Smooth muscle cell (in vitro differentiated cells): ENCODE data around the gene DPP7. TPM values are rescaled to one million over a fixed set of nuclear protein-coding genes. Genes with fewer than 3 reads are reported as not detected.

ENCODE experiments used
- DNase-seq: peaks from one replicate; lab custom pipeline; 2025; ENCODE audit not compliant: unreplicated experiment; lab: John Stamatoyannopoulos, UW
- H2AFZ ChIP-seq: fragments of 200-600 bp; sonication (generic); 2 replicates; pipeline ENCODE4 v1.6.0; 2016; ENCODE audit warnings: antibody characterized with exemption, low read depth, mild to moderate bottlenecking
- H3F3A ChIP-seq: fragments of 200-600 bp; sonication (generic); 2 replicates; pipeline ENCODE4 v1.6.0; 2017; ENCODE audit warnings: antibody characterized with exemption, low read depth
- H3K27ac ChIP-seq: fragments of 200-600 bp; sonication (generic); 2 replicates; pipeline ENCODE4 v1.5.1; 2016; ENCODE audit warnings: low read depth, mild to moderate bottlenecking
- H3K27me3 ChIP-seq: fragments of 200-600 bp; sonication (generic); 2 replicates; pipeline ENCODE4 v1.6.1; 2016; ENCODE audit warnings: low read depth, mild to moderate bottlenecking
- H3K36me3 ChIP-seq: fragments of 200-600 bp; sonication (generic); 2 replicates; pipeline ENCODE4 v1.5.1; 2016; ENCODE audit warnings: low read depth
- H3K4me1 ChIP-seq: fragments of 200-600 bp; sonication (generic); 2 replicates; pipeline ENCODE4 v1.5.1; 2016; ENCODE audit warnings: low read depth
- H3K4me2 ChIP-seq: fragments of 200-600 bp; sonication (generic); 2 replicates; pipeline ENCODE4 v1.6.0; 2016; ENCODE audit warnings: mild to moderate bottlenecking
- H3K4me3 ChIP-seq: fragments of 200-600 bp; sonication (generic); 2 replicates; pipeline ENCODE4 v1.5.1; 2016; ENCODE audit warnings: mild to moderate bottlenecking
- H3K79me2 ChIP-seq: fragments of 200-600 bp; sonication (generic); 2 replicates; pipeline ENCODE4 v1.6.0; 2016; ENCODE audit warnings: low read depth, mild to moderate bottlenecking
- H3K9ac ChIP-seq: fragments of 200-600 bp; sonication (generic); 2 replicates; pipeline ENCODE4 v1.6.0; 2016; ENCODE audit warnings: low read depth
- H3K9me3 ChIP-seq: fragments of 200-600 bp; sonication (generic); replicated peaks from 2 replicates; pipeline ENCODE4 v1.5.1; 2016; ENCODE audit warnings: low read depth
- H4K20me1 ChIP-seq: fragments of 200-600 bp; sonication (generic); 2 replicates; pipeline ENCODE4 v1.6.0; 2016; ENCODE audit warnings: low read depth
- WGBS: methylation state at CpG from one replicate; pipeline ENCODE4 v1.1.7; 2016; ENCODE audit warnings: low lambda C conversion rate; 5-methylcytosine and 5-hydroxymethylcytosine counted together
- polyA plus RNA-seq: library from polyadenylated mRNA; unstranded; fragments of >200 nt; fragmentation: Nextera tagmentation; extraction: Ambion mirVana; gene quantifications from 2 replicates; pipeline ENCODE4 v1.2.1, GENCODE V29; 2016
- total RNA-seq: library from RNA; depleted of rRNA; stranded (reverse); fragments of >200 nt; gene quantifications from 2 replicates; pipeline ENCODE4 v1.2.3, GENCODE V29; 2014
- TF ChIP-seq, protein P1 (sequence below): fragments of 200-600 bp; sonication (generic); IDR thresholded peaks from 2 replicates; pipeline ENCODE4 v1.5.1; 2017; ENCODE audit warnings: borderline replicate concordance, mild to moderate bottlenecking, antibody characterized with exemption; ENCODE audit not compliant: insufficient read depth, poor library complexity, severe bottlenecking

Gene DPP7
- total and polyA plus RNA-seq, 2 experiments from 2014 or later, result 51.4 to 170 TPM

DNA sequence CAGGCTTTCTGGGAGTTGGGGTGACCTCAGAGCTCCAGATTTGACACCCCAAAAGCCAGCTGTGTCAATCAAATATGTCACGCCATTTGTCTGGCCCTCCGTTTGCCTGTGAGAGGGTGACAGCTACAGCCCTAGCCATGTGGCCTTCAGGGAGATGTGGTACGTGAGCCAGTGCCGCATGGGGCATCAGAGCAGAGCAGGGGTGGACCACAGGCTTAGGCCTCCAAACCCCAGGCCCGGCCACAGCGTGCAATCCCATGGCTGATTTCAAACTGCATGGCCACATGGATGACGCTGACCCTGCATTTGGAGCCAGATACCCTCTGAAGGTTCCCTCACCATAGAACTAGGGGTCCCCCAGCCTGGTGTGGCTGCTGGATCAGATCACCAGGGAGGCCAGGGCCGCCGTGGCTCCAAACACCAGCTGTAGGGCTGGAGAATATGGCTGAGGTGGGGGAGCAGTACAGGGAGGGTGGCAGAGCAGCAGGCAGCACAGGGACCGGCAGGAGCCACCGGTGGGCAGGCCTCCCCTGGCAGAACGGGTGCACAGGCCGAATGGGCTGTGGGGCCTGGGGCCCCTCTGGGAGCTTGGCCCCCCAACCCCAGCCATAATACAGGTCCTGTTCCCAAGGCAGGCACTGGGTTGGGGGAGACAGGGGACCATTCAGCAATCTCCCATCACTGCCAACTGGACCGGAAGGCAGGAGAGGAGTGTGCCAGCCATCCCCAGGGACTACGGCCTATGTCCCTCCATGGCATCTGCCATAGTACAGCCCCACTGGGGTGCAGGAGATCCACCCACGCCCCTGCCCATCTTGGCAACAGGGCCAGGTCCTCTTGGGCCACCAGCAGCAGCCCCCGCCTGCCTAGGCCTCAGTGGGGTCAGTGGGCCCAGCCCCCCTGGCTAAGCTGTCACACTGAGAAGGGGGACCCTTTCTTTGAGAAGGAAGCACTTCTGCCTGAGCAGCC, 45.7 kb downstream of the DPP7 start:
- Histone ChIP-seq H3K36me3 (no peaks in the 10 kb centered on the region), H3K27me3 (peaks cover 6% of the 10 kb centered on the region), H3K4me3 (no peak overlapping the region), H2AFZ (no peak overlapping the region), H3K79me2 (no peaks in the 10 kb centered on the region), H3K4me2 (peak overlapping the region; percentile 95), H3K9ac (no peak overlapping the region), H3K27ac (no peak overlapping the region), H4K20me1 (no peaks in the 10 kb centered on the region), H3K9me3 (no peaks in the 10 kb centered on the region), H3K4me1 (peaks cover 8% of the 10 kb centered on the region), H3F3A (no peaks in the 10 kb centered on the region)
- TF ChIP-seq, protein P1, sequence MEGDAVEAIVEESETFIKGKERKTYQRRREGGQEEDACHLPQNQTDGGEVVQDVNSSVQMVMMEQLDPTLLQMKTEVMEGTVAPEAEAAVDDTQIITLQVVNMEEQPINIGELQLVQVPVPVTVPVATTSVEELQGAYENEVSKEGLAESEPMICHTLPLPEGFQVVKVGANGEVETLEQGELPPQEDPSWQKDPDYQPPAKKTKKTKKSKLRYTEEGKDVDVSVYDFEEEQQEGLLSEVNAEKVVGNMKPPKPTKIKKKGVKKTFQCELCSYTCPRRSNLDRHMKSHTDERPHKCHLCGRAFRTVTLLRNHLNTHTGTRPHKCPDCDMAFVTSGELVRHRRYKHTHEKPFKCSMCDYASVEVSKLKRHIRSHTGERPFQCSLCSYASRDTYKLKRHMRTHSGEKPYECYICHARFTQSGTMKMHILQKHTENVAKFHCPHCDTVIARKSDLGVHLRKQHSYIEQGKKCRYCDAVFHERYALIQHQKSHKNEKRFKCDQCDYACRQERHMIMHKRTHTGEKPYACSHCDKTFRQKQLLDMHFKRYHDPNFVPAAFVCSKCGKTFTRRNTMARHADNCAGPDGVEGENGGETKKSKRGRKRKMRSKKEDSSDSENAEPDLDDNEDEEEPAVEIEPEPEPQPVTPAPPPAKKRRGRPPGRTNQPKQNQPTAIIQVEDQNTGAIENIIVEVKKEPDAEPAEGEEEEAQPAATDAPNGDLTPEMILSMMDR, result no peak
- 88% methylated on average over 17 of the region's 17 CpGs for WGBS
- DNase-seq, result no peak

GRCh38 chr9:137067860-137068538, 46.5 kb downstream of the DPP7 start:
- Histone ChIP-seq H3K27me3 (peaks cover 6% of the 10 kb centered on the region), H3K9ac (no peak overlapping the region), H3K36me3 (no peaks in the 10 kb centered on the region), H3K27ac (no peak overlapping the region), H3K9me3 (no peaks in the 10 kb centered on the region), H3F3A (no peaks in the 10 kb centered on the region), H3K4me1 (peaks cover 8% of the 10 kb centered on the region), H4K20me1 (no peaks in the 10 kb centered on the region), H3K79me2 (no peaks in the 10 kb centered on the region), H2AFZ (no peak overlapping the region), H3K4me3 (no peak overlapping the region), H3K4me2 (no peak overlapping the region)
- WGBS, result 62% methylated on average over 12 of the region's 12 CpGs
- peak; percentile 21 for DNase-seq
- TF ChIP-seq, protein P1, result peak; percentile 66

DNA sequence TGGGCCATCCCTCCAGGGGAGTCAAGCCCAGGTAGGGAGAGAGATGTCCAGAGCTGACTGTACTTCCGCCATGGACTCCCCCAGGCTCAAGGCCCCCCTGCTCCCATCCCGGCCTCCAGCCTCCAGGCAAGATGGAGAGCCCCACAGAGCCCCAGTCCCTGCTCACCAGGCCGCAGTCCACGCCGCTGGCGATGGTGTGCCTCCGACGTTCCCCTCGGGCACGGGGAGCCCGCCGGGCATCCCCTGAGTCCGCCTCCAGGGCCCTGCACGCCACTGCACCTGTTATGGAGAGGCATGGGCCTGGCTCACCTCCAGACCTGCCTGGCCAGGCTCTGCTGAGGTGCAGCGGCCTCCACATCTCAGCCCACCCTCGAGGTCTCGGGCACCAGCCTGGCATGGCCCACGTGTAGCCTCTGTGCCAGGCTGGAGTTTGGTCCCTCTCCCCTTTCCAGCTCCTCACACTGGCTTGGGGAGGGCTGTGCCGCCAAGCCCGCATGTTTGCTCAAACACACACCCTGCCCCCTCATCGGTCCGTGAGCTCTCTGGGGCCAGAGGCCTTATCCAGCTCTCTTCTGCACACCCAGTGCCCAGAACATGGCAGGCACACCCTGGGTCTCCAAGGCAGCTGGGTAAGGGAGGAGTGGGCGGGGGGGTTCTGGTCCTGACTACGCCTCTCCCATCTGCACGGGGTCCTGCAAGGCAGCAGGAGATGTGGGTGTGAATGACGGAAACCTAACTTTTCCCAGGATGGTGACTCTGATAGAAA, 48.3 kb downstream of the DPP7 start:
- Histone ChIP-seq H3K36me3 (no peaks in the 10 kb centered on the region), H3K4me2 (no peak overlapping the region), H2AFZ (no peak overlapping the region), H3K4me1 (peaks cover 6% of the 10 kb centered on the region), H3K9me3 (no peaks in the 10 kb centered on the region), H3K27ac (no peak overlapping the region), H4K20me1 (no peaks in the 10 kb centered on the region), H3F3A (no peaks in the 10 kb centered on the region), H3K27me3 (peaks cover 6% of the 10 kb centered on the region), H3K4me3 (no peak overlapping the region), H3K79me2 (no peaks in the 10 kb centered on the region), H3K9ac (no peak overlapping the region)
- TF ChIP-seq, protein P1, result no peak
- DNase-seq, result no peak
- 94% methylated on average over 26 of the region's 26 CpGs for WGBS
